IMR-90 (cell line): ENCODE measurements around the gene SLC35E3. TPM values are rescaled to one million over a fixed set of nuclear protein-coding genes. Genes with fewer than 3 reads are reported as not detected.

Experiments used
- BHLHE40 ChIP-seq: fragments of 150-350 bp; IDR thresholded peaks from 2 replicates; pipeline ENCODE4 v1.6.1; 2016; ENCODE audit warnings: mild to moderate bottlenecking, low read depth, low read length
- FOS ChIP-seq: fragments of 150-350 bp; IDR thresholded peaks from 2 replicates; pipeline ENCODE4 v1.6.1; 2016; ENCODE audit warnings: low read depth, low read length
- SMC3 ChIP-seq: fragments of 150-350 bp; IDR thresholded peaks from 2 replicates; pipeline ENCODE4 v1.6.1; 2016; ENCODE audit warnings: low read depth, mild to moderate bottlenecking, antibody characterized with exemption, low read length, moderate library complexity
- polyA plus RNA-seq, 3 experiments: library from polyadenylated mRNA; depleted of rRNA; stranded (reverse); fragments of >200 nt; gene quantifications; 2 replicates each; pipeline ENCODE4 v1.2.3, GENCODE V29; 2012; ENCODE audit warnings: low replicate concordance in 1 of 3
- total RNA-seq: library from RNA; depleted of rRNA; stranded (reverse); fragments of >200 nt; gene quantifications from 2 replicates; pipeline ENCODE4 v1.2.3, GENCODE V29; 2012

The SLC35E3 gene
- total and polyA plus RNA-seq, 2 of the 4 experiments (the other 2 are of a cell fraction) = 3.6 to 5.1 TPM

DNA sequence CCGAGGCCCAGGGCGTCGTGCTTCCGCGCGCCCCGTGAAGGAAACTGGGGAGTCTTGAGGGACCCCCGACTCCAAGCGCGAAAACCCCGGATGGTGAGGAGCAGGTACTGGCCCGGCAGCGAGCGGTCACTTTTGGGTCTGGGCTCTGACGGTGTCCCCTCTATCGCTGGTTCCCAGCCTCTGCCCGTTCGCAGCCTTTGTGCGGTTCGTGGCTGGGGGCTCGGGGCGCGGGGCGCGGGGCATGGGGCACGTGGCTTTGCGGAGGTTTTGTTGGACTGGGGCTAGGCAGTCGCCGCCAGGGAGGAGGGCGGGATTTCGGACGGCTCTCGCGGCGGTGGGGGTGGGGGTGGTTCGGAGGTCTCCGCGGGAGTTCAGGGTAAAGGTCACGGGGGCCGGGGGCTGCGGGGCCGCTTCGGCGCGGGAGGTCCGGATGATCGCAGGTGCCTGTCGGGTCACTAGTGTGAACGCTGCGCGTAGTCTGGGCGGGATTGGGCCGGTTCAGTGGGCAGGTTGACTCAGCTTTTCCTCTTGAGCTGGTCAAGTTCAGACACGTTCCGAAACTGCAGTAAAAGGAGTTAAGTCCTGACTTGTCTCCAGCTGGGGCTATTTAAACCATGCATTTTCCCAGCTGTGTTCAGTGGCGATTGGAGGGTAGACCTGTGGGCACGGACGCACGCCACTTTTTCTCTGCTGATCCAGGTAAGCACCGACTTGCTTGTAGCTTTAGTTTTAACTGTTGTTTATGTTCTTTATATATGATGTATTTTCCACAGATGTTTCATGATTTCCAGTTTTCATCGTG is 62.6 kb downstream of the SLC35E3 start (continued):
- TF ChIP-seq SMC3 (no peak), FOS (0 out of 2 replicates have a peak, but pooled peaks have one; percentile 6), BHLHE40 (peak; percentile 36; the same call in 1 of the 2 replicates)
